SK-N-SH treated with all-trans-retinoic acid at 6 μM for 48 hours (cell line): ENCODE measurements around the gene ARFGAP3.

ENCODE experiments used
- ATAC-seq: fragments of 200-7000 bp; cut with Tn5 transposase; 3 replicates; pipeline ENCODE4 v1.9.1; 2020; ENCODE audit warnings: mild to moderate bottlenecking, moderate library complexity
- ARNTL ChIP-seq: fragments of 450-650 bp; formaldehyde crosslinking; IDR thresholded peaks from 2 replicates; pipeline ENCODE4 v1.5.0; 2020; ENCODE audit warnings: low read depth, mild to moderate bottlenecking, moderate library complexity, borderline replicate concordance
- CREB5 ChIP-seq: fragments of 250-450 bp; sonication (Bioruptor Pico); IDR thresholded peaks from 2 replicates; pipeline ENCODE4 v1.5.1; 2020; ENCODE audit warnings: low read depth, mild to moderate bottlenecking, moderate library complexity
- CSDC2 ChIP-seq: fragments of 250-450 bp; sonication (Bioruptor Pico); IDR thresholded peaks from 2 replicates; pipeline ENCODE4 v1.5.0; 2020; ENCODE audit warnings: mild to moderate bottlenecking, moderate library complexity
- CSRNP3 ChIP-seq: fragments of 250-450 bp; sonication (Bioruptor Pico); IDR thresholded peaks from 2 replicates; pipeline ENCODE4 v1.5.1; 2021; ENCODE audit warnings: mild to moderate bottlenecking, moderate library complexity
- ESRRG ChIP-seq: fragments of 250-450 bp; sonication (Bioruptor Pico); IDR thresholded peaks from 2 replicates; pipeline ENCODE4 v1.6.1; 2021; ENCODE audit warnings: mild to moderate bottlenecking
- GLIS3 ChIP-seq: fragments of 250-450 bp; sonication (Bioruptor Pico); IDR thresholded peaks from 2 replicates; pipeline ENCODE4 v1.5.0; 2020; ENCODE audit warnings: mild to moderate bottlenecking, moderate library complexity
- ISL1 ChIP-seq: fragments of 250-450 bp; sonication (Bioruptor Pico); IDR thresholded peaks from 2 replicates; pipeline ENCODE4 v2.1.2; 2022; ENCODE audit warnings: mild to moderate bottlenecking, moderate library complexity
- OSR1 ChIP-seq: fragments of 250-450 bp; sonication (Bioruptor Pico); IDR thresholded peaks from 2 replicates; pipeline ENCODE4 v1.8.0; 2022; ENCODE audit warnings: moderate library complexity, mild to moderate bottlenecking, inconsistent platforms
- PATZ1 ChIP-seq: fragments of 250-450 bp; sonication (Bioruptor Pico); IDR thresholded peaks from 2 replicates; pipeline ENCODE4 v1.8.0; 2020; ENCODE audit warnings: mild to moderate bottlenecking, moderate library complexity, borderline replicate concordance
- POU6F1 ChIP-seq: fragments of 250-450 bp; sonication (Bioruptor Pico); IDR thresholded peaks from 2 replicates; pipeline ENCODE4 v1.8.0; 2021; ENCODE audit warnings: low read depth, mild to moderate bottlenecking, moderate library complexity, borderline replicate concordance
- PPARA ChIP-seq: fragments of 250-450 bp; sonication (Bioruptor Pico); IDR thresholded peaks from 2 replicates; pipeline ENCODE4 v1.5.0; 2020; ENCODE audit warnings: mild to moderate bottlenecking, borderline replicate concordance
- RARB ChIP-seq: fragments of 250-450 bp; sonication (Bioruptor Pico); IDR thresholded peaks from 2 replicates; pipeline ENCODE4 v1.8.0; 2021; ENCODE audit warnings: mild to moderate bottlenecking, moderate library complexity
- TCF4 ChIP-seq: fragments of 250-450 bp; sonication (Bioruptor Pico); IDR thresholded peaks from 2 replicates; pipeline ENCODE4 v1.8.0; 2021; ENCODE audit warnings: mild to moderate bottlenecking, moderate library complexity, borderline replicate concordance
- TOX ChIP-seq: fragments of 250-450 bp; sonication (Bioruptor Pico); IDR thresholded peaks from 2 replicates; pipeline ENCODE4 v1.8.0; 2021; ENCODE audit warnings: mild to moderate bottlenecking, moderate library complexity, borderline replicate concordance
- TSHZ2 ChIP-seq: fragments of 250-450 bp; sonication (Bioruptor Pico); IDR thresholded peaks from 2 replicates; pipeline ENCODE4 v1.5.0; 2020; ENCODE audit warnings: mild to moderate bottlenecking, moderate library complexity
- ZC3H10 ChIP-seq: fragments of 250-450 bp; sonication (Bioruptor Pico); IDR thresholded peaks from 2 replicates; pipeline ENCODE4 v1.5.1; 2021; ENCODE audit warnings: mild to moderate bottlenecking, moderate library complexity
- ZFP3 ChIP-seq: fragments of 250-450 bp; sonication (Bioruptor Pico); IDR thresholded peaks from 2 replicates; pipeline ENCODE4 v1.5.0; 2020; ENCODE audit warnings: mild to moderate bottlenecking, moderate library complexity
- ZFP30 ChIP-seq: fragments of 450-650 bp; formaldehyde crosslinking; IDR thresholded peaks from 2 replicates; pipeline ENCODE4 v1.5.0; 2022; ENCODE audit warnings: mild to moderate bottlenecking, moderate library complexity
- ZNF565 ChIP-seq: fragments of 450-650 bp; formaldehyde crosslinking; conservative IDR thresholded peaks from 2 replicates; pipeline ENCODE4 v1.5.0; 2020; ENCODE audit warnings: low read depth, mild to moderate bottlenecking, moderate library complexity
- ZNF70 ChIP-seq: fragments of 450-650 bp; formaldehyde crosslinking; IDR thresholded peaks from 2 replicates; pipeline ENCODE4 v1.5.0; 2020; ENCODE audit warnings: mild to moderate bottlenecking, moderate library complexity
- ZNF8 ChIP-seq: fragments of 450-650 bp; formaldehyde crosslinking; IDR thresholded peaks from 2 replicates; pipeline ENCODE4 v1.5.0; 2020; ENCODE audit warnings: mild to moderate bottlenecking, moderate library complexity

ARFGAP3 gene

GRCh38 chr22:42792453-42792908, 64.6 kb downstream of the ARFGAP3 start (continued):
- TF ChIP-seq OSR1 (CRISPR knock-in tag) (no peak), ZC3H10 (CRISPR knock-in tag) (no peak)

GRCh38 chr22:42791721-42792452, 65.2 kb downstream of the ARFGAP3 start:
- no peak for ATAC-seq
- no peak for TF ChIP-seq PATZ1 (CRISPR knock-in tag)
- TF ChIP-seq ZFP3 (CRISPR knock-in tag): no peak
- TF ChIP-seq TCF4 (CRISPR knock-in tag): no peak

GRCh38 chr22:42788466-42788865, 68.6 kb downstream of the ARFGAP3 start:
- no peak for ATAC-seq
- no peak for TF ChIP-seq GLIS3 (CRISPR knock-in tag)
- TF ChIP-seq CSRNP3 (CRISPR knock-in tag): no peak
- TF ChIP-seq ZNF8: no peak
- TF ChIP-seq TCF4 (CRISPR knock-in tag): no peak
- no peak for TF ChIP-seq TSHZ2 (CRISPR knock-in tag)
- TF ChIP-seq CREB5 (CRISPR knock-in tag): no peak
- no peak for TF ChIP-seq ZFP3 (CRISPR knock-in tag)
- no peak for TF ChIP-seq TOX
- TF ChIP-seq ISL1 (CRISPR knock-in tag): no peak
- no peak for TF ChIP-seq PPARA (CRISPR knock-in tag)
- TF ChIP-seq ZC3H10 (CRISPR knock-in tag): no peak
- TF ChIP-seq ZNF70 (CRISPR knock-in tag): no peak
- no peak for TF ChIP-seq ESRRG (CRISPR knock-in tag)
- TF ChIP-seq ZNF565 (CRISPR knock-in tag): no peak
- TF ChIP-seq ZFP30: no peak
- no peak for TF ChIP-seq CSDC2
- TF ChIP-seq ARNTL (CRISPR knock-in tag): no peak
- no peak for TF ChIP-seq POU6F1 (CRISPR knock-in tag)
- no peak for TF ChIP-seq OSR1 (CRISPR knock-in tag)
- TF ChIP-seq RARB (CRISPR knock-in tag): no peak
